ENCODE measurements around the gene LMAN2L. TPM values are rescaled to one million over a fixed set of nuclear protein-coding genes. Genes with fewer than 3 reads are reported as not detected.

Gene LMAN2L
- total and polyA plus RNA-seq, 2 of the 8 experiments (the other 6 are each of a cell fraction or from before 2014, with no cell fraction given): 14.3 to 17.6 TPM

DNA sequence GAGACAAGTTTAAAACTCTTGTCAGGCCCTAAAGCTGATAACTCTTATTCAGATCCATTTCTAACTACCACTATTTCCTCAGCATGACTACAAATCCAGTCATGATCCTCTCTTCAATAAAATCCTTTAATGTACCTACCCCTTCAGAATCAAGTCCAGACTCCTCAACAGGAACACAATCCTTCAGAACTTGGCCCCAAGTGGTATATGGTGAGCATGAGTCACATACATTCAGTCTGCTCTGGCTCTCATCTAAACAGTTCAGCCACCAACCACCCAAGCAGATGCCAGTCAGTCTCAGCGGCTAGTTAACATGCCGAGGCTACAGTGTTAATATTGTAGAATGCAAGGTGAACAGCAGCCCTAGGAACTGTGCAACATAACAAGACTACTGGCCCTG lies 9.7 kb downstream of the LMAN2L start (continued):
- TF ChIP-seq PHF8 (conservative IDR thresholded peaks at IDR 0.05; ENCODE audit: low read depth, low read length) (no peak), ASH2L (IDR thresholded peaks at IDR 0.05; ENCODE audit: low read length) (no peak), SUZ12 (IDR thresholded peaks at IDR 0.05; ENCODE audit: low read length) (no peak)

All from H1 (cell line).